GM19372 (cell line): ENCODE data around the gene GRIN3A.
A peak's percentile ranks its signal among the peaks of the same experiment; 100 is the strongest.

ENCODE experiments used
- ATAC-seq: cut with Tn5 transposase; IDR thresholded peaks from one replicate; pipeline ENCODE4 v1.9.1; 2021; ENCODE audit warnings: mild to moderate bottlenecking, low read depth, moderate library complexity; ENCODE audit not compliant: unreplicated experiment

GRIN3A gene

GRCh38 chr9:101706261-101706798 lies 32.1 kb downstream of the GRIN3A start:
- ATAC-seq, result no peak

GRCh38 chr9:101705135-101705661 lies 33.2 kb downstream of the GRIN3A start:
- ATAC-seq, result peak; percentile 70

- no peak for ATAC-seq
These were observed 36.2 kb downstream of the GRIN3A start for GRCh38 chr9:101702257-101702656.

GRCh38 chr9:101693546-101694336 lies 44.7 kb downstream of the GRIN3A start:
- no peak for ATAC-seq

GRCh38 chr9:101691657-101692056 lies 46.8 kb downstream of the GRIN3A start:
- ATAC-seq, result no peak

- no peak for ATAC-seq
These were observed 49.4 kb downstream of the GRIN3A start for GRCh38 chr9:101689039-101689438.

- ATAC-seq, result no peak
These were observed 53.8 kb downstream of the GRIN3A start for GRCh38 chr9:101684665-101685064.

GRCh38 chr9:101683236-101683635 lies 55.2 kb downstream of the GRIN3A start:
- ATAC-seq, result no peak

GRCh38 chr9:101677861-101678260 lies 60.6 kb downstream of the GRIN3A start:
- no peak for ATAC-seq

- no peak for ATAC-seq
These were observed 63.1 kb downstream of the GRIN3A start for GRCh38 chr9:101675341-101675740.

GRCh38 chr9:101674165-101674564 lies 64.3 kb downstream of the GRIN3A start:
- ATAC-seq, result no peak

GRCh38 chr9:101673642-101674041 lies 64.8 kb downstream of the GRIN3A start:
- no peak for ATAC-seq

- ATAC-seq, result no peak
These were observed 66.9 kb downstream of the GRIN3A start for GRCh38 chr9:101671567-101671966.

GRCh38 chr9:101668421-101668820 lies 70.0 kb downstream of the GRIN3A start:
- ATAC-seq, result no peak

- no peak for ATAC-seq
These were observed 74.0 kb downstream of the GRIN3A start for GRCh38 chr9:101664453-101664852.

GRCh38 chr9:101652601-101653175 lies 85.8 kb downstream of the GRIN3A start:
- ATAC-seq, result no peak

GRCh38 chr9:101650142-101650541 lies 88.3 kb downstream of the GRIN3A start:
- peak; percentile 57 for ATAC-seq

- ATAC-seq, result no peak
These were observed 90.0 kb downstream of the GRIN3A start for GRCh38 chr9:101648493-101648892.

GRCh38 chr9:101639785-101640665 lies 98.4 kb downstream of the GRIN3A start:
- no peak for ATAC-seq

- no peak for ATAC-seq
These were observed 99.1 kb downstream of the GRIN3A start for GRCh38 chr9:101639311-101639710.

GRCh38 chr9:101636247-101636646 lies 102.2 kb downstream of the GRIN3A start:
- ATAC-seq, result no peak
